Panc1 (cell line): ENCODE results near the gene RGS6. TPM values are rescaled to one million over a fixed set of nuclear protein-coding genes. Genes with fewer than 3 reads are reported as not detected.

ENCODE experiments used
- ATAC-seq: fragments of 200-7000 bp; cut with Tn5 transposase; 2 replicates; pipeline ENCODE4 v1.9.1; 2020; ENCODE audit warnings: mild to moderate bottlenecking, moderate library complexity
- BruUV-seq: library from RNA; stranded (reverse); fragments of 400-500 nt; replicated peaks from 2 replicates; lab custom pipeline; 2021; lab: Mats Ljungman, UMichigan
- CTCF ChIA-PET: fragments of 300-600 bp; sonication (Branson Sonifier 250); formaldehyde crosslinking; loops from one replicate; lab custom pipeline; 2022; ENCODE audit warnings: antibody characterized with exemption; lab: Charles Lee
- POLR2A ChIA-PET: fragments of 300-600 bp; sonication (Branson Sonifier 250); formaldehyde crosslinking; loops from one replicate; lab custom pipeline; 2022; ENCODE audit warnings: antibody characterized with exemption; lab: Charles Lee
- DNase-seq: peaks from one replicate; pipeline ENCODE4 v3.0.0-alpha.2; 2010; ENCODE audit warnings: low read depth, low spot score
- H3K27ac ChIP-seq: 2 replicates; pipeline ENCODE4 v1.5.1; 2011; ENCODE audit warnings: mild to moderate bottlenecking, low read length, inconsistent platforms
- H3K27me3 ChIP-seq: fragments of 200-500 bp; sonication (Bioruptor generic); 2 replicates; pipeline ENCODE4 v1.6.0; 2014; ENCODE audit warnings: low read length, inconsistent platforms; ENCODE audit not compliant: control insufficient read depth, insufficient read depth
- H3K36me3 ChIP-seq: fragments of 200-500 bp; sonication (Bioruptor generic); 2 replicates; pipeline ENCODE4 v1.5.1; 2014; ENCODE audit warnings: inconsistent platforms, mild to moderate bottlenecking, low read length, moderate library complexity; ENCODE audit not compliant: control insufficient read depth, insufficient read depth
- H3K4me1 ChIP-seq: 2 replicates; pipeline ENCODE4 v1.5.1; 2011; ENCODE audit warnings: inconsistent platforms, mild to moderate bottlenecking, low read length, moderate library complexity; ENCODE audit not compliant: control insufficient read depth, insufficient read depth
- H3K4me3 ChIP-seq, 2 experiments: 2 replicates each; pipeline ENCODE4 v1.5.1; 2011 to 2012; ENCODE audit warnings: low read depth in 2 of 2, low read length in 2 of 2, mild to moderate bottlenecking in 2 of 2, inconsistent platforms in 1 of 2, moderate library complexity in 1 of 2
- H3K9me3 ChIP-seq: fragments of 200-500 bp; sonication (Bioruptor generic); 2 replicates; pipeline ENCODE4 v1.5.1; 2014; ENCODE audit warnings: low read depth, mild to moderate bottlenecking, inconsistent platforms, low read length, moderate library complexity; ENCODE audit not compliant: control insufficient read depth, insufficient read depth
- CTCF ChIP-seq: fragments of 450-650 bp; IDR thresholded peaks from 2 replicates; pipeline ENCODE4 v1.5.1; 2017; ENCODE audit warnings: mild to moderate bottlenecking
- POLR2AphosphoS5 ChIP-seq: IDR thresholded peaks from 2 replicates; pipeline ENCODE4 v1.6.1; 2012; ENCODE audit warnings: mild to moderate bottlenecking, low read depth, low read length, moderate library complexity
- REST ChIP-seq, 2 experiments: IDR thresholded peaks; 2 replicates each; pipeline ENCODE4 v1.6.1; 2011 to 2012; ENCODE audit warnings: low read depth in 2 of 2, control low read depth in 1 of 2, low read length in 1 of 2, mild to moderate bottlenecking in 1 of 2, moderate library complexity in 1 of 2; ENCODE audit not compliant: insufficient read depth in 1 of 2
- SIN3A ChIP-seq: IDR thresholded peaks from 2 replicates; pipeline ENCODE4 v1.6.1; 2012; ENCODE audit warnings: low read depth, mild to moderate bottlenecking, low read length, moderate library complexity, borderline replicate concordance; ENCODE audit not compliant: insufficient read depth
- TCF7L2 ChIP-seq: IDR thresholded peaks from 2 replicates; pipeline ENCODE4 v1.6.1; 2011; ENCODE audit warnings: mild to moderate bottlenecking, low read depth, low read length, inconsistent platforms
- in situ Hi-C: cut with HindIII; loops from 2 replicates; pipeline ENCODE4 v1.10.0; 2016; ENCODE audit warnings: low sequenced_read_pairs, low pct_unique_long_range_greater_than_20kb
- intact Hi-C: fragments of 100-400 bp; cut with micrococcal nuclease; formaldehyde crosslinking; loops from one replicate; pipeline ENCODE4 v1.10.0; 2022; ENCODE audit not compliant: unreplicated experiment
- total RNA-seq: library from RNA; stranded (reverse); gene quantifications from one replicate; pipeline ENCODE4 v1.2.1, GENCODE V29; 2021; ENCODE audit not compliant: unreplicated experiment

Gene RGS6
- total RNA-seq, 1 experiment from 2014 or later = not detected

- DNase-seq (no peak), ATAC-seq (no peak)
- Histone ChIP-seq H3K4me3 (no peak overlapping the region), H3K36me3 (no peaks in the 10 kb centered on the region), H3K27ac (no peak overlapping the region), H3K4me1 (no peaks in the 10 kb centered on the region), H3K9me3 (no peaks in the 10 kb centered on the region), H3K27me3 (no peaks in the 10 kb centered on the region)
- ChIA-PET CTCF (no interaction called here), POLR2A (no interaction called here)
- BruUV-seq = no TSS peak
- in situ Hi-C loops (no loop called here), intact Hi-C loops (no loop called here)
- TF ChIP-seq REST (IDR thresholded peaks at IDR 0.05; ENCODE audit: insufficient read depth in 1 of 2, low read depth in 2 of 2, low read length in 1 of 2) (no peak), SIN3A (no peak), POLR2AphosphoS5 (no peak), CTCF (no peak), TCF7L2 (no peak)
These were observed 208.9 kb downstream of the RGS6 start for GRCh38 chr14:72141084-72141483.

GRCh38 chr14:72142328-72142727 lies 210.1 kb downstream of the RGS6 start:
- TF ChIP-seq SIN3A (no peak), CTCF (no peak), TCF7L2 (no peak), POLR2AphosphoS5 (no peak), REST (IDR thresholded peaks at IDR 0.05; ENCODE audit: insufficient read depth in 1 of 2, low read depth in 2 of 2, low read length in 1 of 2) (no peak)

More at GRCh38 chr14:72142328-72142727, 210.1 kb downstream of the RGS6 start:
- ChIA-PET CTCF (no interaction called here), POLR2A (no interaction called here)
- no peak overlapping the region for H3K27ac ChIP-seq
- H3K36me3 ChIP-seq = no peaks in the 10 kb centered on the region
- H3K27me3 ChIP-seq = no peaks in the 10 kb centered on the region
- no peak overlapping the region for H3K4me3 ChIP-seq
- no peaks in the 10 kb centered on the region for H3K4me1 ChIP-seq
- in situ Hi-C loops = no loop called here
- H3K9me3 ChIP-seq = no peaks in the 10 kb centered on the region
- DNase-seq = no peak
- no peak for ATAC-seq
- no TSS peak for BruUV-seq
- intact Hi-C loops = no loop called here
